ENCODE results near the gene NDN.
"Not testable (repeated sequence)": the region's sequence is repeated elsewhere in the genome, so short reads cannot be mapped to it uniquely, and the experiment has no call there.

DNA sequence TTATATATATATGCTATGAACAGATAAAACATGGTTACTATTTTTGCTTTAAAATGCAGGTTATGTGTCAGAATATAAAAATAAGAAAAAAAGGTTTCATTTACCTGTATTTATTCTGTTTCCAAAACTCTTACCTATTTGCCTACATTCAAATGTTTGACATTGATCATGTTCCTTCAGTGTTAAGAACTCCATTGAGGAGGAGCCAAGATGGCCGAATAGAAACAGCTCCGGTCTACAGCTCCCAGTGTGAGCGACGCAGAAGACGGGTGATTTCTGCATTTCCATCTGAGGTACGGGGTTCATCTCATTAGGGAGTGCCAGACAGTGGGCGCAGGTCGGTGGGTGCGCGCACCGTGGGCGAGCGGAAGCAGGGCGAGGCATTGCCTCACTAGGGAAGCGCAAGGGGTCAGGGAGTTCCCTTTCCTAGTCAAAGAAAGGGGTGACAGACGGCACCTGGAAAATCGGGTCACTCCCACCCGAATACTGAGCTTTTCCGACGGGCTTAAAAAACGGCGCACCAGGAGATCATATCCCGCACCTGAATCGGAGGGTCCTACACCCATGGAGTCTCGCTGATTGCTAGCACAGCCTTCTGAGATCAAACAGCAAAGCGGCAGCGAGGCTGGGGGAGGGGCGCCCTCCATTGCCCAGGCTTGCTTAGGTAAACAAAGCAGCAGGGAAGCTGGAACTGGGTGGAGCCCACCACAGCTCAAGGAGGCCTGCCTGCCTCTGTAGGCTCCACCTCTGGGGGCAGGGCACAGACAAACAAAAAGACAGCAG lies 27.0 kb upstream of the NDN start:
- TF ChIP-seq, protein P1, sequence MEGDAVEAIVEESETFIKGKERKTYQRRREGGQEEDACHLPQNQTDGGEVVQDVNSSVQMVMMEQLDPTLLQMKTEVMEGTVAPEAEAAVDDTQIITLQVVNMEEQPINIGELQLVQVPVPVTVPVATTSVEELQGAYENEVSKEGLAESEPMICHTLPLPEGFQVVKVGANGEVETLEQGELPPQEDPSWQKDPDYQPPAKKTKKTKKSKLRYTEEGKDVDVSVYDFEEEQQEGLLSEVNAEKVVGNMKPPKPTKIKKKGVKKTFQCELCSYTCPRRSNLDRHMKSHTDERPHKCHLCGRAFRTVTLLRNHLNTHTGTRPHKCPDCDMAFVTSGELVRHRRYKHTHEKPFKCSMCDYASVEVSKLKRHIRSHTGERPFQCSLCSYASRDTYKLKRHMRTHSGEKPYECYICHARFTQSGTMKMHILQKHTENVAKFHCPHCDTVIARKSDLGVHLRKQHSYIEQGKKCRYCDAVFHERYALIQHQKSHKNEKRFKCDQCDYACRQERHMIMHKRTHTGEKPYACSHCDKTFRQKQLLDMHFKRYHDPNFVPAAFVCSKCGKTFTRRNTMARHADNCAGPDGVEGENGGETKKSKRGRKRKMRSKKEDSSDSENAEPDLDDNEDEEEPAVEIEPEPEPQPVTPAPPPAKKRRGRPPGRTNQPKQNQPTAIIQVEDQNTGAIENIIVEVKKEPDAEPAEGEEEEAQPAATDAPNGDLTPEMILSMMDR (conservative IDR thresholded peaks at IDR 0.05; ENCODE audit: low read length): not testable (repeated sequence)
- TF ChIP-seq EZH2phosphoT487 (IDR thresholded peaks at IDR 0.05; ENCODE audit: borderline replicate concordance): not testable (repeated sequence)

Measured in Loucy (cell line).